HepG2 (cell line): ENCODE results near the gene BEND3.

Experiments used
- BHLHE40 ChIP-seq: IDR thresholded peaks from 2 replicates; pipeline ENCODE4 v1.6.1; 2011; ENCODE audit warnings: low read length, improper control_type of control experiment
- DMTF1 ChIP-seq: sonication (generic); formaldehyde crosslinking; IDR thresholded peaks from 2 replicates; pipeline ENCODE4 v1.4.0; 2020; ENCODE audit warnings: mild to moderate bottlenecking, missing genetic modification reagents
- NFYB ChIP-seq: sonication (generic); formaldehyde crosslinking; IDR thresholded peaks from 2 replicates; pipeline ENCODE4 v1.4.0; 2020; ENCODE audit warnings: missing genetic modification reagents
- PBX2 ChIP-seq: IDR thresholded peaks from 2 replicates; pipeline ENCODE4 v1.6.1; 2016; ENCODE audit warnings: control low read depth
- SKI ChIP-seq: fragments of 450-650 bp; IDR thresholded peaks from one replicate; pipeline ENCODE4 v1.6.1; 2018; ENCODE audit warnings: mild to moderate bottlenecking; ENCODE audit not compliant: partially characterized antibody
- SOX6 ChIP-seq, 2 experiments: fragments of 450-650 bp in 1 of 2; sonication (generic) in 1 of 2; formaldehyde crosslinking in 1 of 2; IDR thresholded peaks; 2 replicates each; pipeline versions ENCODE4 v1.4.0 to v1.6.1; 2017 to 2020; ENCODE audit warnings: antibody characterized with exemption in 1 of 2, mild to moderate bottlenecking in 1 of 2, missing genetic modification reagents in 1 of 2
- ZNF543 ChIP-seq: sonication (generic); formaldehyde crosslinking; IDR thresholded peaks from 2 replicates; pipeline ENCODE4 v1.4.0; 2020; ENCODE audit warnings: mild to moderate bottlenecking, missing genetic modification reagents

GRCh38 chr6:107116328-107116892, 1.1 kb upstream of the BEND3 start:
- TF ChIP-seq SKI (no peak), BHLHE40 (no peak), DMTF1 (no peak), NFYB (CRISPR knock-in tag) (no peak), SOX6 (IDR thresholded peaks at IDR 0.05) (no peak), SOX6 (CRISPR knock-in tag; IDR thresholded peaks at IDR 0.05) (no peak; the same call in 1 of the 2 replicates), PBX2 (CRISPR knock-in tag) (no peak), ZNF543 (CRISPR knock-in tag) (no peak)
